HG03095 (cell line): ENCODE data around the gene MTOR.

Experiments
- ATAC-seq: cut with Tn5 transposase; IDR thresholded peaks from one replicate; pipeline ENCODE4 v1.9.1; 2021; ENCODE audit warnings: moderate library complexity; ENCODE audit not compliant: unreplicated experiment

The MTOR gene

GRCh38 chr1:11229203-11229602 lies 33.1 kb downstream of the MTOR start:
- ATAC-seq = no peak

GRCh38 chr1:11227106-11228077 lies 35.0 kb downstream of the MTOR start:
- peak; percentile 74 for ATAC-seq

GRCh38 chr1:11216074-11216473 lies 46.3 kb downstream of the MTOR start:
- ATAC-seq = no peak

- ATAC-seq = no peak
Observed at GRCh38 chr1:11215381-11216005, 46.9 kb downstream of the MTOR start.

- ATAC-seq = no peak
Observed at GRCh38 chr1:11214698-11215380, 47.5 kb downstream of the MTOR start.

- no peak for ATAC-seq
Observed at GRCh38 chr1:11211925-11212587, 50.3 kb downstream of the MTOR start.

GRCh38 chr1:11211461-11211860 lies 50.9 kb downstream of the MTOR start:
- no peak for ATAC-seq

- no peak for ATAC-seq
Observed at GRCh38 chr1:11207898-11208611, 54.3 kb downstream of the MTOR start.

- ATAC-seq = no peak
Observed at GRCh38 chr1:11204396-11205190, 57.8 kb downstream of the MTOR start.

- ATAC-seq = no peak
Observed at GRCh38 chr1:11198851-11199594, 63.3 kb downstream of the MTOR start.

- ATAC-seq = no peak
Observed at GRCh38 chr1:11198257-11198656, 64.1 kb downstream of the MTOR start.

GRCh38 chr1:11197359-11197758 lies 65.0 kb downstream of the MTOR start:
- no peak for ATAC-seq

- no peak for ATAC-seq
Observed at GRCh38 chr1:11196945-11197344, 65.4 kb downstream of the MTOR start.

- no peak for ATAC-seq
Observed at GRCh38 chr1:11194407-11195176, 67.8 kb downstream of the MTOR start.

GRCh38 chr1:11193376-11193775 lies 69.0 kb downstream of the MTOR start:
- ATAC-seq = no peak

- no peak for ATAC-seq
Observed at GRCh38 chr1:11188858-11189451, 73.4 kb downstream of the MTOR start, which contains the start of gene ANGPTL7. Gene ANGPTL7 (plus strand): TSS chr1:11189355. CDS start chr1:11189580, 225 bp downstream.

- ATAC-seq = no peak
Observed at GRCh38 chr1:11188381-11188780, 74.0 kb downstream of the MTOR start.

- no peak for ATAC-seq
Observed at GRCh38 chr1:11187931-11188330, 74.4 kb downstream of the MTOR start.
